HL-60/S4 (cell line): Measurements from ENCODE around the gene AUTS2.

Experiments used
- in situ Hi-C: fragments of 300-500 bp; cut with MboI; formaldehyde crosslinking; loops from 2 replicates; pipeline ENCODE4 v1.14.3; 2022; ENCODE audit warnings: low sequenced_read_pairs

The AUTS2 gene

GRCh38 chr7:69754476-69754875 is 156.2 kb downstream of the AUTS2 start:
- in situ Hi-C loops, result no loop called here

- in situ Hi-C loops, result no loop called here
These were observed 158.0 kb downstream of the AUTS2 start for GRCh38 chr7:69756235-69756634.

- in situ Hi-C loops, result no loop called here
These were observed 159.3 kb downstream of the AUTS2 start for GRCh38 chr7:69757528-69757927.

GRCh38 chr7:69757981-69758430 is 159.7 kb downstream of the AUTS2 start:
- in situ Hi-C loops, result no loop called here

GRCh38 chr7:69759373-69759772 is 161.1 kb downstream of the AUTS2 start:
- in situ Hi-C loops, result no loop called here

- in situ Hi-C loops, result no loop called here
These were observed 163.1 kb downstream of the AUTS2 start for GRCh38 chr7:69761290-69761922.

GRCh38 chr7:69762821-69763352 is 164.6 kb downstream of the AUTS2 start:
- in situ Hi-C loops, result no loop called here

- in situ Hi-C loops, result no loop called here
These were observed 165.2 kb downstream of the AUTS2 start for GRCh38 chr7:69763513-69763912.

GRCh38 chr7:69764147-69764546 is 165.9 kb downstream of the AUTS2 start:
- in situ Hi-C loops, result no loop called here

GRCh38 chr7:69764681-69765080 is 166.4 kb downstream of the AUTS2 start:
- in situ Hi-C loops, result no loop called here

- in situ Hi-C loops, result no loop called here
These were observed 167.6 kb downstream of the AUTS2 start for GRCh38 chr7:69765879-69766278.

- in situ Hi-C loops, result no loop called here
These were observed 170.8 kb downstream of the AUTS2 start for GRCh38 chr7:69768986-69769595.

GRCh38 chr7:69769826-69770225 is 171.6 kb downstream of the AUTS2 start:
- in situ Hi-C loops, result no loop called here

- in situ Hi-C loops, result no loop called here
These were observed 172.3 kb downstream of the AUTS2 start for GRCh38 chr7:69770613-69771012.

GRCh38 chr7:69772718-69773436 is 174.6 kb downstream of the AUTS2 start:
- in situ Hi-C loops, result no loop called here

- in situ Hi-C loops, result no loop called here
These were observed 175.4 kb downstream of the AUTS2 start for GRCh38 chr7:69773535-69774225.

GRCh38 chr7:69775231-69775771 is 177.0 kb downstream of the AUTS2 start:
- in situ Hi-C loops, result no loop called here

GRCh38 chr7:69776611-69777010 is 178.3 kb downstream of the AUTS2 start:
- in situ Hi-C loops, result no loop called here

- in situ Hi-C loops, result no loop called here
These were observed 179.9 kb downstream of the AUTS2 start for GRCh38 chr7:69778138-69778537.

GRCh38 chr7:69780379-69780778 is 182.1 kb downstream of the AUTS2 start:
- in situ Hi-C loops, result no loop called here

GRCh38 chr7:69781412-69781846 is 183.2 kb downstream of the AUTS2 start:
- in situ Hi-C loops, result no loop called here
